ENCODE measurements around the gene BMP5. TPM values are rescaled to one million over a fixed set of nuclear protein-coding genes. Genes with fewer than 3 reads are reported as not detected.

BMP5 gene
- total RNA-seq, result 0.13 TPM in 1 of 2 replicates, not detected in the other

DNA sequence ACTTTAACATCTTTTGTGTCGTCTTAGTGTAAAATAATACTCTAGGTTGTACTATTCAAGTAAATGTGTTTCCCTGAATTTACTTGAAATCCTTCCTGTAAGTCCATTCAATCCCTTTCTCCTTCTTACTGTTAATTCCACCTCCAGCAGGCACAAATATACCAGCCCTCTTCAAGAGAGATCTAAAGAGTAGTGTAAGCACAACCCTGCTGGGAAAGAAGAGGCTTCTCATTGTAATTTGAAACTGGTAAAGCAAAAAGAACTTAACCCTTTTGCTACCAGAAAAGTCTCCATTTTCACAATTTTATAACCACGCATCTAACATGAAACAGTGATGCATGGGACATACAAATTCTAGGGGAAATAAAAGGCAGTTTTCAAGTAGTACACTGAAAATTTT is at the start of gene BMP5:
Gene BMP5 (minus strand): TSS at position 191 of the 400 bp plus-strand sequence. CDS start 725 bp downstream, outside the sequence.

Measured in articular chondrocyte of knee joint (primary cell).